PC-9 (cell line): ENCODE results near the gene SLC6A15.

ENCODE experiments used
- CTCF ChIP-seq: fragments of 200-600 bp; sonication (generic); conservative IDR thresholded peaks from 2 replicates; pipeline ENCODE4 v1.6.1; 2017; ENCODE audit warnings: mixed run types, antibody characterized with exemption, mild to moderate bottlenecking, moderate library complexity
- EZH2 ChIP-seq: fragments of 200-600 bp; sonication (generic); IDR thresholded peaks from 2 replicates; pipeline ENCODE4 v1.8.0; 2017; ENCODE audit warnings: antibody characterized with exemption, low read depth

DNA sequence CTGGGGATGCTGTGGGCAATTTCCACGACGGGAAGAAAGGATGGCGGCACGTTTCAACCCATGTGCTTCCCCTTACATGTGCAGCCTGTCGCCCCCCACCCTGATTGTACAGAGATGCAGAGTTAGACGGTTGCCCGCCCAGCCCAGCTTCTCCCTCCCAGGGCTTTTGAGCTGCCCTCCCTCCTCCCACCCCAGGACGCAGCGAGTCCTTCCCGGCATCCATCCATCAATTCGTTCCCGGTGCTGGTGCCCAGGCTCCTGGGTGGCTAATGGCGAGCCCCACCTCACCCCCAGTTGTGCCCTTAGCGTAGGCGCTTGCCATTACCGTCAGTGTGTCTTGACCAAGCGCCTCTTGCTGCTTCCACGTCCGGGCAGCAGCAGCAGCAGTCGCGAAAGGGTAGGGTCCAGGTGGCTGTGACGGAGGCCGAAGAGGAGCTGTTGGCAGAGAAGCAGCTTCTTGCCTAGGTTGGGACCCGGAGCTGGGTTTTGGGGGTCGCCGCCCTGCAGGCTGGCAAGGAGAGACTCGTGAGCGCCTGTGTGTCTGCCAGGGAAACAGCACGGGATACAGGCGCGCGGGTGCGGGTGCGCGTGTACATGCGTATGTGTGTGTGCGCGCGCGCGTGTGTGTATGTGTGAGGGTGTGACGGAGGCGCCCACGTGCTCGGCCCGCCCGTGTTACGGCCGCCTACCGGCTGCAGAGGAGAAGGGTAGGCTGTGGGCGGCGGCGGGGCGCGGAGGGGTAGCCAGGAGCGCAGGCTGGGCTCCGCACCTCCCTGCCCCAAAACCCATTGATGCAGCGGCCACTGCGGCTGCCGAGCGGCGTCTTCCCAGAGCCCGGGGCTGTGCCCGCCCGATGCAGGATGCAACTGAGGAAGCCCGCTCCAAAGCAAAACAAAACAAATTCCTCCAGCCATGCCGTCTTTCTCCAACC, at the start of gene SLC6A15:
- TF ChIP-seq CTCF (no peak), EZH2 (no peak)
